Stimulated activated CD4-positive, alpha-beta T cell treated with anti-CD3 and anti-CD28 coated beads, Interleukin-4, amount 100 ng/mL, for 48 hours (primary cell): ENCODE measurements around the gene TAPBPL.
"Not testable (repeated sequence)": the region's sequence is repeated elsewhere in the genome, so short reads cannot be mapped to it uniquely, and the experiment has no call there.

ENCODE experiments used
- DNase-seq, 2 donors: peaks; one replicate each; pipeline ENCODE4 v3.0.0-alpha.2; 2020; ENCODE audit warnings: low read depth in 2 of 2

The TAPBPL gene

DNA sequence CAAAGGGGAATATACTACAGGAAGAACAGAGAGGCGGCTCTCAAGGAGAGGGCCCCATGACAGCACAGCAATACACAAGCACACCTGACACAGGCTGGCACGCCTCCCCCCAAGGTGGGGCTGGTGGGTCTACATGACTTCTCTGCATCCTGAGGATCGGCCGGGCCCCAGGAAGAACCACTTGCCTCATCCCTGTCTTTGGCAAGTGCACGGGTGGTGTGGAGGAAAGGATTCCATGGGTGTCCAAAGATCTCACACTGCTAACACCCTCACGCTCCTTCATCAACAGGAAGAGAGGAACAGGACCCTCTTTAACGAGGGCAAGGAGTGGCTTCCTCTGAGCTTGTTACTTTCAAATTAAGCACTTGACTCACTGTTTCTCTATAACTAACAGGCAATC is 11.4 kb downstream of the TAPBPL start:
- no peak for DNase-seq

DNA sequence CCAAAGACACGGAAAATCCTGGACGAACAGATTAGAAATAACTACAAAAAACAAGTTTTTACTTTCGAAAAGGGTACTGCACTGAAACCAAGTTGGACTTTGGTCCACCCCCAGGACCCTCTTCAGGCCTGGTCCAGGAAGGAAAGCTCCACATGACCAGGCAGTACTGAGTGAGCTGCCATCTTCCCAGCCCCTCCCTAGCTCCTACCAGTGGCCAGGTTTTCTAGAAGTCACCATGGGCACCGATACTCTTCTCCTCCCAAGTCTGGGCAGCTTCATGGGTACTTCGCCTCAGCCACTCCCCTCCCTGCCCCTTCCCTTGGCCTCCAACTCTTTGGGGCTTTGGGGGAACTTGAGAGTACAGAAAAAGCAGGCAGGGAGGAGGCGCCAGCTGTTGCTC is 12.0 kb downstream of the TAPBPL start:
- no peak for DNase-seq

DNA sequence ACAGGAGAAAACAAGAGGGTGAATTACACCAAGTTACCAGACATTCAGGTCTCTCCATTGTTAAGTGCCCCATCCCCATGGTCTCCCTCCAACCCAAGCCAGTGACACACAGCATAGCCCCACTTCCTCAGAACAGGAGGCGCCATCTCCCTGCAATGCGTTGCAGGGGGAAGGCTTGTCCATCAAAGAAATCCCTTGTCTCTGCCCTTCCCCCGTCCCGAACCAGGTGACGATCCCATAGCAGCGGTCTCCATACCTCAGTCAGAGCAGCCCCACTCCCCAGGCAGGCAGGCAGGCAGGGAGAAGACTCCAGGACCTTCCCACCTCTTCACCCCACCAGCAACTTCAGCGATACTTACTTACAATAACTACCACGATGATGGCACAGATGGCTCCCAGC is 12.7 kb downstream of the TAPBPL start:
- no peak for DNase-seq

DNA sequence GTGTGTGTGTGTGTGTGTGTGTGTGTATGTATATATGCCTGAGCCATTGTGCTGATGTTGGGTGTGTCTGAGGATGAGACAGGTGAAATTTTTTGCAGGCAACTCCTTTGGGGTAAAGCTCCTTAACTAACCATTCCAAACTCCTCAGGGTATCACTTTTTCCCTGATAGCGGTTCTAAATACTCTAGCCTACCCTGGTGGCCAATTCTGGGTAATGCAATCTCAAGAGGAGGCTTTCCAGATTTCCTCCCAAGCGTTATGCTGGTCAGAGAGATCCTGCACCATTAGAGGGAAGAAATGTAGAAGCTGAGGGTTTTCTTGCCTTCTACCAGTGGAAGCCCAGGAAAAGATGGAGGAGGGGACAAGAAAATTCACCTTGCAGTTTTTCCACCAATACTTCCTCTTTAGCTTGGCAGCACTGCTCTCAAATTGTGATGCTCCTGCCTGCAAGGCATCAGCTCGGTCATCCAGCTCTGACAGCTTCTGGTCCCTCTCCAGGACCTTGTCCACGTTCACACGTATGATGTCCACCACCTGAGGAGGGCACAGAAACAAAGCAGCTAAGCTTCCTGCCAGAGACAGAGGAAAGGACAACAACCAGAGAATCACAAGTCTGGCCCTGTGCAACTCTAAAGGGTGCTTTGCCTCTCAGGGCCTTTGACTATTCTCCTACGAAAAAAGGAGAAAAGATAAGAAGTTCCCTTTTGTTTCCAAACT is 13.8 kb downstream of the TAPBPL start:
- DNase-seq: no peak

DNA sequence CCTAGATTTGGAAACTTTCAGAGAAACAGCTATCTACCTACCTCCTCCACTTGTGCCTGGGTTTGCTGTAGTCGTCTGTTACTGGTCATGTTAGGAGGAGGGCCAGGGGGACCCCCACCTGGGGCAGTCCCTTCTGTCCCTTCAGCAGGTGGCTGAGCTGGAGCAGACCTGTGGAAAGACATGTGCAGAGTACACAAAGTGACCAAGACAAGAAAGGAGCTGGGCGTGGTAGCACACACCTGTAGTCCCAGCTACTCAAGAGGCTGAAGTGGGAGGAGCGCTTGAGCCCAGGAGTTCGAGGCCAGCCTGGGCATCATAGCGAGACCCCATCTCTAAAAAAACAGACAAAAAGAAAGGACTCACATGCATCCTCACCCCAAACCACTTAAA is 14.3 kb downstream of the TAPBPL start:
- DNase-seq: no peak

DNA sequence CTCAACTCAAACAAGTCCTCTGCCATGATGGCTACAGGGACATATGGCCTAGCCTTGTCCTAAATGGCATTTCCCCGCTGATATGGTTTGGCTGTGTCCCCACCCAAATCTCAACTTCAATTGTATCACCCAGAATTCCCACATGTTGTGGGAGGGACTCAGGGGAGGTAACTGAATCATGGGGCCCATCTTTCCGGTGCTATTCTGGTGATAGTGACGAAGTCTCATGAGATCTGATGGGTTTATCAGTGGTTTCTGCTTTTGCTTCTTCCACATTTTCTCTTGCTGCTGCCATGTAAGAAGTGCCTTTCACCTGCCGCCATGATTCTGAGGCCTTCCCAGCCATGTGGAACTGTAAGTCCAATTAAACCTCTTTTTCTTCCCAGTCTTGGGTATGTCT is 14.9 kb downstream of the TAPBPL start:
- not testable (repeated sequence) for DNase-seq

DNA sequence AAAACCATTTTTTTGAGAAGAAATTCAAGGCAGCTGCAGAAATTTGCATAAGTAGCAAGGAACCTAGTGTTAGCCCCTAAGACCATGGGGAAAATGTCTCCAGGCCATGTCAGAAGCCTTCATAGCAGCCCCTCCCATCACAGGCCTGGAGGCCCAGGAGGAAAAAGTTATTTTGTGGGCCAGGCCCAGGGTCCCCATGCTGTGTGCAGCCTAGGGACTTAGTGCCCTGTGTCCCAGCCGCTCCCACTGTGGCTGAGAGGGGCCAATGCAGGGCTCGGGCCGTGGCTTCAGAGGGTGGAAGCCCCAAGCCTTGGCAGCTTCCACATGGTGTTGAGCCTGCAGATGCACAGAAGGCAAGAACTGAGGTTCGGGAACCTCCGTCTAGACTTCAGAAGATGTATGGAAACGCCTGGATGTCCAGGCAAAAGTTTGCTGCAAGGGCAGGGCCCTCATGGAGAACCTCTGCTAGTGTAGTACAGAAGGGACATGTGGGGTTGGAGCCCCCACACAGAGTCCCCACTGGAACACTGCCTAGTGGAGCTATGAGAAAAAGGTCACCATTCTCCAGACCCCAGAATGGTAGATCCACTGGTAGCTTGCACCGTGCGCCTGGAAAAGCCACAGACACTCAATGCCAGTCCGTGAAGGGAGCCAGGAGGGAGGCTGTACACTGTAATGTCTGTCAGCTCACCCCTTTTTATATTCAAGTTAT is 15.9 kb downstream of the TAPBPL start:
- not testable (repeated sequence) for DNase-seq

DNA sequence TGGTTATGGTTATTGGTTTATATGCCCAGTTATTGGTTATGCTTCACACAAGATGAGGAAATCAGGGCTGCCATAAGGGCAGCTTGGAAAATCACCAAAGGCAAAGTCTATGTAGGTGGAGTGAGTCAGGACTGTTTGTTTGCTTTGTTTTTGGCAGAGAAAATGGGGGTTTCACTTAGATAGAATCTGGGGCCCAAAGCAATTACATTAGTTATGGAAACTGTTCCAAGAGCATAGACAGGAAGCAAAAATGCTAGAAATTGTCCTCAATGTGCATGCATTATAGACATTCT is 16.4 kb downstream of the TAPBPL start:
- DNase-seq: no peak

DNA sequence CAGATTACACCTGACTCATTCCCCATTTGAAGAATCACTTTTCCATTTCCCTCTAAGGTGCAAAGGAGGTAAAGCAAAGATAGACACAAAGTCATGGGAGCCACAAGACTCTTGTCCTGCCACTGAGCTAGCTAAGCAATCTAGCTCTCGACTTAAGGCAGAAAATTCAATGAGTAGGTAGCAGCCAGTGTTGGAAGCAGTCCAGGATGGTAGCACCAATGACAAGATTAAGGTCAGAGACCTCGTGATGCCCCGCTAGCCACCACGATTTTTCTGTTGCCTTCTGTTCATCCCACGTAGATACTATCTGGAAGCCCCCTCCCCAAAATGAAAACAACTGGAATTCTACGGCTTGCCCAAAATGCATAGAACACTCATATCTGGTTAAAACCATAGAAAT is 17.2 kb downstream of the TAPBPL start:
- DNase-seq: no peak

DNA sequence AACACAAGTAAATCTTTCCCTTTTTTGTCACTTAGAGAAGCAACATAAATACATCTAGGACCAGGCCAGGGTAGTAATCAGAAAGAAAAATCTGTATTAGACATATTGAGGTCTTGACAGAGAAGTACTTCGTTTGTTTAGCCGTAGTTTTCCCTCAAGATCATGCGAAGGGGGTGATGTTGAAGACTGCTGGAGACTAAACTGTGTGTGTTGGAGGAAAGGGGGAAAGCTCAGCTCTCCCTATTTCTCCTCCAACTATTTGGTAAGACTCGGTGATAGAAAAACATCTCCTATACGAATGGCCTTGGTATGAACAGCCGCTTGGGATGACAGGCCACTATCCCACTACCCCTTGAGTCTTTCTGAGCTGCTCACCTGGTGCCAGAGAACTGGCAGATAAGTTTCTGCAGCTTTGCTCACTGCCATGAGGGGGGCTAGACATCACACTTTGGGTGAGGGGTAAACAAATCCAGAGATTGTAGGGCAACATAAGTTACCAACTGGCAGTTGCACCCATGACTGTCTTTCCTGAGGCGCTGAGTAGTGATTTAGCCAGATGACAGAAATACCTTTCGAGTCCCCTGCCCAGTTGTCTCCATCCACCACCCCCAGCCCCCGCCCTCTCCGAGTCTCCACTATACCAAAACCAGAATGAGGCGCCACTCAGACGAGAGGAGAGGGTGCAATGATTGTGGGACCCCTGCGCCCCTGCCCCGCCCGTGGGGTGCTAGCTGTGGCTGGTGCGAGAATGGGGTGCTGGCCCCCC is 17.9 kb downstream of the TAPBPL start:
- DNase-seq: no peak

DNA sequence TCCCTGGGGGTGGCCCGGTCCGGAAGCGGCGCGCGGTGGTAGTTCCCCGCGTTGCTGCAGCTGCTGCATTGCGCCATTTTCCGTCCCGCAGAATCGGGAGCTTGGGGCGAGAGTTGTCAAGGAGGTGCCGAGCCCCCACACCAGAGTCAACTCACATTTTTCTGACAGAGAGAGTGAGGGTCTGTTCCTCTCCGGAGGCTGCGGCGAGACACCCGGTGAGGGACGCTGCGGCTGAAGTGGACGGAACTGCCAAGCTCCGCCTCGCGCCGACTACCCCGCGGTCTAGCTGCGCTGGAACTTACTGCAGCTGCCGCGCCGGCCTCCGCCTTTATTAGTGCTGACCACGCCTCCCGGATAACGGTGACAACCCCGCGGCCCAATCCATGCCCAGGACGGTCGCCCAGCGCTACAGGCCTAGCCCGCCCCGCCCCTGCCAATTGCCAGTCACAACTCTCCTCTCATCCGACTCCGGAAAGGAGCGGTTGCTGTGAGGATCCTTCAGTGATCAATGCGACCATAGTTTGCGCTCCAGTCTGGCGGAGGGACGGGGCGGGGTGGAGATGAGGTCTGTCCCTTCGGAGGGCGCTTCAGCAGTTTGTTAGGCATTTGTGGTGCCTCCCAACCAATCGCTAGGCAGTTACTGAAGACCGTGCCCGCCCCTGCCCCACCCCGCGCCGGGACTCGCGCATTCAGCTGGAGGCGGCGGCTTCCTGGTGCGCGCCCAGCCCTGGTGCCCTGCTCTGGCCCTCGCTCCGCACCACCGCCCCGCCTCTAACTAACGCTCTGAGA is 18.7 kb downstream of the TAPBPL start, which contains the start of gene VAMP1:
TSS of gene VAMP1 (minus strand) at position 303 of the 789 bp plus-strand sequence. CDS start at position 157, 146 bp downstream.
- peak; percentile 97 to 99 for DNase-seq

DNA sequence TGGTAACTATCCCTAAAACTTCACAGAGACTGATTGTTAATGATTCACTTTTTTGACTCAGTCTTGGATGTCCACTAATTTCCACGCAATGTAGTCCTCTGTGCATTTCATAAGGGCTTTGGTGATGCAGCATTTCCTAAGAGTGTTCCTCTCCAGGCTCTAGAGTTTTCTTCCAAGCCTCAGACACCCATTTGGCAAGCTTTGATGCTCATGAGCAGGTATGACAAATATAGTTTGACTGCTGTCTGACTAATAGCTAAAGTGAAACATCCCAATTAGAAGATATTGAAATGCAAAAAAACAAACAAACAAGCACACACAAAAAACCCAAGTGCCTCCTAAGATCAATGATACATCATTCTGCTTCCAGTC is 20.1 kb downstream of the TAPBPL start:
- no peak for DNase-seq

DNA sequence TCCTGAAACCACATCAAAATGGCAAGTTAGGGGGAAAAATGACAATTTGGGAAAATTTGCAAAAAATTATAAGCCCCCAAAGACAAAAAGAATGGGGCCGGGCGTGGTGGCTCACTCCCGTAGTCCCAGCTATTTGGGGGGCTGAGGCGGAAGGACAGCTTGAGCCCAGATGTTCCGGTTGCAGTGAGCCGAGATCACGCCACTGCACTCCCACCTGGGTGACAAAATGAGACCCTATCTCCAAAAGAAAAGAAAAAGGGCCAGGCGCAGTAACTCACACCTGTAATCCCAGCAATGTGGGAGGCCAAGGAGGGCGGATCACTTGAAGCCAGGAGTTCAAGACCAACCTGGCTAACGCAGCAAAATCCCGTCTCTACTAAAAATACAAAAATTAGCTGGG is 20.6 kb downstream of the TAPBPL start:
- no peak for DNase-seq

DNA sequence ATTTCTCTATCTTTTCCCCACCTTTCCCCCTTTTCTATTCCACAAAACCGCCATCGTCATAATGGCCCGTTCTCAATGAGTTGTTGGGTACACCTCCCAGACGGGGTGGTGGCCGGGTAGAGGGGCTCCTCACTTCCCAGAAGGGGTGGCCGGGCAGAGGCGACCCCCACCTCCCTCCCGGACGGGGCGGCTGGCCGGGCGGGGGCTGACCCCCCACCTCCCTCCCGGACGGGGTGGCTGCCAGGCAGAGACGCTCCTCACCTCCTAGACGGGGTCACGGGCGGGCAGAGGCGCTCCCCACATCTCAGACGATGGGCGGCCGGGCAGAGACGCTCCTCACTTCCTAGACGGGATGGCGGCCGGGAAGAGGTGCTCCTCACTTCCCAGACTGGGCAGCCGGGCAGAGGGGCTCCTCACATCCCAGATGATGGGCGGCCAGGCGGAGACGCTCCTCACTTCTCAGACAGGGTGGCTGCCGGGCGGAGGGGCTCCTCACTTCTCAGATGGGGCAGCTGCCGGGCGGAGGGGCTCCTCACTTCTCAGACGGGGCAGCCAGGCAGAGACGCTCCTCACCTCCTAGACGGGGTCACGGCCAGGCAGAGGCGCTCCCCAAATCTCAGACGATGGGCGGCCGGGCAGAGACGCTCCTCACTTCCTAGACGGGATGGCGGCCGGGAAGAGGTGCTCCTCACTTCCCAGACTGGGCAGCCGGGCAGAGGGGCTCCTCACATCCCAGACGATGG is 23.6 kb downstream of the TAPBPL start:
- DNase-seq: not testable (repeated sequence)

DNA sequence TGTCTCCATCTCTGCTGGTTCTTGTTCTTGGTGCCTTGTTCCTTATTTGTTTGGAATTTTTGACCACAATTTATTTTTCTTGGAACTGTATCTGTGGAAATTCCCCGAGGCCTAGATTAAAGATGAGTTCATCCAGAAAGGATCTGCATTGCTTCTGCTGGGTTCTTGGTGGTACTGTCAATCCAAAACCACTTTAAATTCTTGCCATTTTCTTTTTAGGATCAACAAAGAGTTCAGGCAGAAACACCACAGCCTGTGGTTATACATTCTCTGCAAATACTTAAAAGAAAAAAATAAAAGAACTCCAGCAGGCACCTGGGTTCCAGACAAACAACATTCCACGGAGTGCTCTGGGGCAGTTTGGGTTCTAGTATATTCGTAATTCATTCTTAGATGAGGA is 24.6 kb downstream of the TAPBPL start:
- DNase-seq: no peak

DNA sequence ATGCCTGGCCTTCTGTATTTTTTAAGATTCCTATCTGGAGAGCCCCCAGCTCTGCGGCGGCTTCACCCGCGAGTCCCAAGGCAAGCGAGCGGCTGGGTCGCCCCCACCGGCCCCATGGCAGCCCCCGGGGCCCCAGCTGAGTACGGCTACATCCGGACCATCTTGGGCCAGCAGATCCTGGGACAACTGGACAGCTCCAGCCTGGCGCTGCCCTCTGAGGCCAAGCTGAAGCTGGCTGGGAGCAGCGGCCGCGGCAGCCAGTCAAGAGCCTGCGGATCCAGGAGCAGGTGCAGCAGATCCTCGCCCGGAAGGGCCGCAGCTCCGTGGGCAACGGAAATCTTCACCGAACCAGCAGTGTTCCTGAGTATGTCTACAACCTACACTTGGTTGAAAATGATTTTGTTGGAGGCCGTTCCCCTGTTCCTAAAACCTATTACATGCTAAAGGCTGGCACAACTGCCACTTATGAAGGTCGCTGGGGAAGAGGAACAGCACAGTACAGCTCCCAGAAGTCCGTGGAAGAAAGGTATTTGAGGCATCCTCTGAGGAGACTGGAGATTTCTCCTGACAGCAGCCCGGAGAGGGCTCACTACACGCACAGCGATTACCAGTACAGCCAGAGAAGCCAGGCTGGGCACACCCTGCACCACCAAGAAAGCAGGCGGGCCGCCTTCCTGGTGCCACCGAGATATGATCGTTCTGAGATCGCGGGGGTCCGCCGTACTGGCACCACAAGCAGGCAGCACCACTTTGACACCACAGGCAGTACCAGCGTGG is 25.9 kb downstream of the TAPBPL start:
- DNase-seq: not testable (repeated sequence)

DNA sequence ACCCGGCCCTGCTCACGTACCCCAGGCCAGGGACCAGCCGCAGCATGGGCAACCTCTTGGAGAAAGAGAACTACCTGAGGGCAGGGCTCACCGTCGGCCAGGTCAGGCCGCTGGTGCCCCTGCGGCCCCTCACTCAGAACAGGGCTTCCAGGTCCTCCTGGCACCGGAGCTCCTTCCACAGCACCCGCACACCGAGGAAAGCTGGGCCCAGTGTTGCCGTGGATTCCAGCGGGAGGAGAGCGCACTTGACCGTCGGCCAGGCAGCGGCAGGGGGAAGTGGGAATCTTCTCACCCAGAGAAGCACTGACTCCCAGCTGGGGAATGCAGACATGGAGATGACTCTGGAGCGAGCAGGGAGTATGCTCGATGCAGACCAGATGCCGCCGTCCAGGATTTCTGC is 26.6 kb downstream of the TAPBPL start:
- no peak for DNase-seq

DNA sequence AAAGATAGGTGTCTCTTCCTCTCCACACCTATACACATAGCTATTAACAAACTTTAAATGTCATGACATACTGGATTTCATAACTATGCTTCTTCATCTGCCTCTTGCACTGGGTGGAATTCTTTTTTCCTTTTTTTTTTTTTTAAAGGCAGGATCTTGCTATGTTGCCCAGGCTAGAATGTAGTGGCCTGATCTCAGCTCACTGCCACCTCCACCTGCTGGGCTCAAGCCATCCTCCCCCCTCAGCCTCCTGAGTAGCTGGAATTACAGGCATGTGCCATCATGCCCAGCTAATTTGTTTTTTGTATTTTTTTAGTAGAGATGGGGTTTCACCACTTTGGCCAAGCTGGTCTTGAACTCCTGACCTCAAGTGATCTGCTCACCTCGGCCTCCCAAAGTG is 36.4 kb downstream of the TAPBPL start:
- no peak for DNase-seq

DNA sequence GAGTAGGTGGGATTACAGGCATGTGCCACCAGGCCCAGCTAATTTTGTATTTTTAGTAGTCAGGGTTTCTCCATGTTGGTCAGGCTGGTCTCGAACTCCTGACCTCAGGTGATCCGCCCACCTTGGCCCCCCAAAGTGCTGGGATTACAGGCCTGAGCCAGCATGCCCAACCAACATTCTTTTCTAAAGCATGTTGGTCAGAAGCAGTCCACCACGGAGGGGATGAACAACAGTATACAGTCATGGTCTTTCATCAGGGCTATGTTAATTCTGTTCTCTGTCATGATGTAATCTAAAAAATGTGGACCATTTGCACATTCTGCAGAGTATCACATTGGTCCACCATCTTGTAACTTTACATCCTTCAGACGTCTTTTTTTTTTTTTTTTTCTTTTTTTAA is 37.6 kb downstream of the TAPBPL start:
- no peak for DNase-seq

DNA sequence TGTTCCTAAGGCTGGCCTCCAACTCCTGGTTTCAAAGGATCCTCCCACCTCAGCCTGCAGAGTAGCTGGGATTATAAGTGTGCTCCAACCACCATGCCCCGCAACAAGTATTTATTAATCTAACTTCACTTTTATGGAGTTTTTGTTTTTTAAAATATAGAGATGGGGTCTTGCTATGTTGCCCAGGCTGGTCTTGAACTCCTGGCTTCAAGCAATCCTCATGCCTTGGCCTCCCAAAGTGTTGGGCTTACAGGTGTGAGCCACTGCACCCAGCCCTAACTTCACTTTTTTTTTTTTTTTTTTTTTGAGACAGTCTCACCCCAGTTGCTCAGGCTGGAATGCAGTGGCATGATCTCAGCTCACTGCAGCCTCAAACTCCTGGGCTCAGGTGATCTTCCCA is 38.8 kb downstream of the TAPBPL start:
- not testable (repeated sequence) for DNase-seq
